Measurements from ENCODE around the gene HAO2.
A peak's percentile ranks its signal among the peaks of the same experiment; 100 is the strongest.
"Not testable (repeated sequence)": the region's sequence is repeated elsewhere in the genome, so short reads cannot be mapped to it uniquely, and the experiment has no call there.

HAO2 gene

DNA sequence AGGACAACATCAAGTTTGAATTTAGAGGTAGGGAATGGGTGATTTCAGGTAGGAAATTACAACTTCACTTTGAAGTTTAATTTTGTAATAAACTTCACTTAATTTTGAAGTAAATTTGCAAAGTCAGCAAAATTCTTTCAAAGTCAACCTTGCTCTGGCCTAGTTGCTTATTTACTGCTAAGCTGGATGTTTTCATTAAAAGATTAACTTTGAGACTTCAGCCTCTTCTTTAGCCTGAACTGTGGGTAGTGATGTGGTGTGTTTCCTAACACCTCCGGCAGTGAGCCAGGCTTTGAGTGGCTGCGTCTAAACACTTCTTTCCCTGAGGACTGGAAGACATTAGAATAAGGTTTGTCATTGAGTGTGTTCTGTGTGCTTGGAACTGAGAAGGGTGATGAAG, at the start of gene HAO2:
Gene HAO2, plus strand, starts transcription at position 232 of the 400 bp plus-strand sequence. CDS start 12,301 bp downstream, outside the sequence.
- DNase-seq (ENCODE audit: low spot score) = no peak

DNA sequence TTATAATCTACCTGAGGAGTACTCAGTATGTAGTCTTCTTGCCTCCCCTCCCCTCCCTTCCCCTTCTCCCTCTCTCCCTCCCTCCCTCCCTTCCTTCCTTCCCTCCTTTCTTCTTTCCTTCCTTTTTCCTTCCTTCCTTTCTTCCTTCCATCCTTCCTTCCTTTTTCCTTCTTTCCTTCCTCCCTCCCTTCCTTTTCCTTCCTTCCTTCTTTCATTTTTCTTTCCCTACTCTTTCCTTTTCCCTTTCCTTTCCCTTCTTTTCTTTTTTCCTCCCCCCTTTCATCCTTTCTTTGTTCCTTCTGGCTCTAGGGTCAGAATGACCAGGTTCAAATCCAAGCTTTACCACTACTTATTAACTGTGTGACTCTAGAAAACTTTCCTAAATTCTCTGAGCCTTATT, 48.5 kb upstream of the HAO2 start:
- DNase-seq (ENCODE audit: low spot score) = no peak

DNA sequence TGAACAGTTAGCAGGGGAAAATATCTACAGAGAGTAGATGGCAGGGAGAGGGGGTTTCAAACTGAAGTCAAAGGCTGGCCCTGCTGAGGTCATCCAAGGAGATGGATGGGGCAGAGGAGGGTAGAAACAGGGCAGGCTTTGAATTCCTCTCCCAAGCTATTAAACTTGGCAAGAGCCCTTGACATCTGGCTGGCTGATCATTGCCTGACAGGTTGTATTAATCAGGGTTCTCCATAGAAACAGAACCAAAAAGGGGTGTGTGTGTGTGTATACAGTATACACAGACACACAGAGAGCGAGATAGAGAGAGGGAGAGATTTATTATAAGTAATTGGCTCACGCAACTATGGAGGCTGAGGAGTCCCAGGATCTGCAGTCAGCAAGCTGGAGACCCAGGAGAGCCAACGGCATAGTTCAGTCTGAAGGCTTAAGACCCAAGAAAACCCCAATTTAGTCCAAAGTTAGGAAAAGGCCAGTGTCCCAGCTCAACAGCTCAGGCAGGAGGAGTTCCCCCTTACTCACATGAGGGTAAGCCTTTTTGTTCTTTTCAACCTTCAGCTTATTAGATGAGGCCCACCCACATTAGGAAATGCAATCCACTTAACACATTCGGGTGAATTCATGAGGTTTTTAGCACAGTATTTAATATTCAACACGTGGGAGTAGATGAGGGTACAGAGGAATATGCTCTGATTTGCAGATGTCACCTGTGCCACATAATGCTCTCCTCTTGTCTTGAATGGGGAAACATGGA, 46.7 kb upstream of the HAO2 start:
- no peak for DNase-seq (ENCODE audit: low spot score)

DNA sequence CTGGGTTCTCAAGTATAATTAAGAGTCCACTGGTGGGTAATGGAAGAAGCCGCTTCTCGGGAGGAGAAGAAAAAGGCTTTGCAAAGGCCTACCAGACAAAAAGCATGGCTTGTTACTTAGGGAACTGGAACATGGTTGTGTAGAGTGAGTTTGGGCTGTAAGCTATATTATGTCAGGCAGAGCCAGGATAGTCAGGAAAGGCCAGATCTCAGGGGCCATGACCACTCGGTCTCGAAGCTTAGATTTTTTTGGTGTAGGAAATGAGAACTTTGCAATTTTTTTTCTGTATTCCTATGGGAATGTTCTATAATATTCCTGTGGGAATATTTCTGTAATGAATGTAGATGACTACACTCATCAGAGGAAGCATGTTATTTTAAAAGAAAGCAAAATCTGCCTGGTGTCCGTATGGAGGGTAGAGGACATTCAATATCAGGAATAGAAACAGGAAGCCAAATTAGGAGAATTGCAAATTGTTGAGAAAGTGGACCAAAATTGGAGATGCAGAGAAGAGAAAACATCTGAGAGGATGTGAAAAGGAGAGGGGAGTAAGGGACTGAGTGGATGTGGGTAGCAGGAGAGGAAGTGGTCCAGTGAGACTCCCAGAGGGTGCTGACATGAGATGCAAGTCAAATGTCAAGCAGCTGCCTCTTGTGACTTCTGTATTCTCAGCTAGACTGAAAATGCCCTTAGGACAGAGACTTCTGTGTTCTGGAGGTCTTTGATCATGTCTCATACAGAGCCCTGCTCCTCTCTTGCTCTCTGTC, 45.2 kb upstream of the HAO2 start:
- no peak for DNase-seq (ENCODE audit: low spot score)

GRCh38 chr1:119324198-119324597, 44.4 kb upstream of the HAO2 start:
- no peak for DNase-seq (ENCODE audit: low spot score)

GRCh38 chr1:119326251-119326650, 42.3 kb upstream of the HAO2 start:
- DNase-seq (ENCODE audit: low spot score) = no peak

- DNase-seq (ENCODE audit: low spot score) = peak; percentile 14
Observed at GRCh38 chr1:119327094-119327449, 41.5 kb upstream of the HAO2 start.

DNA sequence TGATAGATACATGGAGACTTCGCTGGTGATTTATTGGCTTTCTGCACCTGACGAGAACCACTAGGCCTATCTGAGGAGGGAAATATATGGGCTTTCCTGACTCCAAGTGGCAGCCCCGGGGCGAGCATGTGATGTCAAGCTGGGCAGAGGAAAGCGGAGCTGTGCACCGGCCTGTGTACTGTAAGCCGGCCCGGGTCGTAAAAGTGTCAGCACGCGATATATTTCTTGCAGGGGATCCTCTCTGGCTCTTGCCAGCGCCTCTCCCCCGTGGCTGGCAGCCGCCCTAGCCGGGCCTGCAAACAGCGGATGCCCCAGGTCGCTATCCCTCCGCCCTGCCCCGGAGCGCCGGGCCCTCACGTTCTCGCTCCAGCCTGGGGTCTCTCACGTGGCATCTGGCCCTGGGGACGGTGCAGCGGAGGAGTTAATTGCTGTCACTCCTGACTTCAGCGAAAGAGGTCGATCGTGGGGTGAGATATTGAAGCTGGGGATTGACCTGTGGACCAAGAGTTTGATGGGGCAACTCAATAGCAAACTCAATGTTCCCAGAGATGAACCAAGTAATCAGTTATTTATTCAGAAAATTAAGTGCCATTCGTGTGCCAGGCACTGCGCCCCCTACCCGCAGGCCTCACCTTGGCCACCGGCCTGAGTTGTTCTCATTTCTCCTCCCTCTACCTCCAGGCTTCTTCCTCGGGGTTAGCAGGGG, 41.0 kb upstream of the HAO2 start:
- DNase-seq (ENCODE audit: low spot score) = peak; percentile 40

DNA sequence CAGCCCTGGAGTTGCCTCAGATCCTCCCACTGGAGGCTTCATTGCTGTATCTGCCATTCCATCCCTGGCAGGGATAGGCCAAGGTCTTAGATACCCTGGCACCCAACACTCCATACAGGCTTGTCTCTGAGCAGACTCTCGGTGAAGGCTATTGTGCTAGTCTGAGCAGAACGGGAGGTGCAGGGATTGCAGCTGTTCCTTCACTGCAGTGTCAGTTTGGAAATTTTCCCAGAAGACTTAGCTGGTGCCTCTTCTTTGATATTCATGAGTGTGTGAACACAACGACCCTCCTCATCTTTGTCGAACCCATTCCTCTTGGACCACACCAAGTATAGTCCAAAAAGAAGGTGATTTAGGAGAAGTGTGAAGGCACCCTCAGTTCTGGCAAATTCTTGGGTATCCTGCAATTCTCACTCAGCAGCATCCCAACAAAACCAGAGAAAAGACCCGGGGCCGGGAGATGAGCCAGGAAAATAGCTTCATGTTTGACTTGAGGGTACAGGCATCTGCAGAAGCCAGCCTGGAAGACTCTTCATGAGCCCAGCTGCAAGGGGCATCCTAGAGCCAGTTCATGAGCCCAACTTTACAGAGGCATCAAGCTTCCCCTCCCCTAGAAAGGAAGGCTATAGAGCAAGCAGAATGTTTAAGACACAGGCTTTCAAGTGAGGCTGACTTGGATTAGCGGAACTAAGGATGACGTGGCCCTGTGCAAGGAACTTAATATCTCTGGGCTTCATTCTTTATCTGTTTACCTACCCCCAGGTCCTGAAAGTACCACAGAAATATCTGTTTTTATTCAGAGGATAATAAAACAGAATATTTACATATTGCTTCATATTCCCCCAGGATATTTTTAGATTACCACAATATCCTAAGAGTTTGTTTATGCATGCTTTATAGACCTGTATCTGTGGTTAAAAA, 38.8 kb upstream of the HAO2 start:
- no peak for DNase-seq (ENCODE audit: low spot score)

DNA sequence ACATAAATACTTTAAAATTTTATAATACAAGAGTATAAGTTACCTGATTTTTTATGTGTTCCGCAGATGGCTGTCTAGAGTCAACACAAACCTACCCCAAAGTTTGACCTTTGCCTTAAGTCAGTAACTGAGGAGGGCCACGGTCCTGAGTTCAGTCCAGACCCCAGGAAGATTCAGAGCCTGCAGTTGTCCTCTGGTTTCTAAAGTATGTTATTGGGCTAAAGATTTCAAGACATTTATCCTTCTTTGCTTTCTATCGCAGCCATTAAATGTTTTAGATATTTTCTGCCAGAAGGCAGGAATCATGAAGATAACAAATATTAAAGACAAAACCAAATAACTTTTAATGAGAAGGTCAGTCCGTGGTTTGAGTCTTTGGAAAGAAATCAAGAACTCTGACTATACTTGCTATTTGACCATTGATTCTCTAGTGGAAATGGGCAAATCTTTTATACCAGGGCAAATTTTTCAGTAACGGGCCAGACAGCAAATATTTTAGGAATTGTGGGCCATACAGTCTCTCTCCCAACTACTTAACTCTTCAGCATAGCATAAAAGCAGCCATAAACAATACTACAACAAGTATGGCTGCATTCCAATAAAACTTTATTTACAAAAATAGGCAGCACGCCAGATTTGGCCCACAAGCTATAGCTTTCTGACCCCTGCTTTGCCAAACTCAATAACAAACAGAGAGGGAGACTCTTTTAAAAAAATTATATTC, 38.0 kb upstream of the HAO2 start:
- DNase-seq (ENCODE audit: low spot score) = no peak

DNA sequence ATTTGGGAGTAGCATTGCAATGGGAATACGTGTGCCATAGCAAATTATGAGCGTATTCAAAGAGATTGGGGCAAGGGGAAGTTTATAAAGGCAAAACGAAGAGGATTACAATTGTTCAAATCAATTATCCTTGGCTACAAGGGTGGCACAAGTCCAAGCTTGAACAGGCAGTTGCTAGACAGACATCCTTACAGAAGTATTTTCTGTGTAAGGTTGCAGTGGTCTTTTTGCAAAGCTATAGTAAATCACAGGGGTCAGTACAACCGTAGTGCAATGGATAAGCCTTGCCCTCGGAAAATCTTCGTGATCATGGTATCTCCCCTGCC, 37.4 kb upstream of the HAO2 start:
- DNase-seq (ENCODE audit: low spot score) = no peak

DNA sequence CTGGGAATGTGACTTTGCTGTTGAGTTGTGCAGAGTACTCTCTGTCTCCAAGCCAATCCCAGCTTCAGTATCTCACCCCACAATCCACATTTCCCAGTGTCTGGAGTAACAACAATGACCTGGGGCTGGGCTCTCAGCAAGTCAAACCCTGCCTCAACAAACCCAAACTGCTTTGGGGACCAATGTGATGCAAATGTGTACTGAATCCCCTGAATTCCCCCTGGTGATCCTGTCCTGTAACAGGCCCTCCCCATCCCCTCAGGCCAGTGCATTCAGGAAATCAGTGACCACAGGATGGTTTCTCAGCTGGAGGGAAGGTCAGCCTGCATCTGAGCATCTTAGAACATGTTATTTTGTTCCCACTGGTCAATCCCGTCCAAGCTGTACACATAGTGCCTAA, 36.7 kb upstream of the HAO2 start:
- no peak for DNase-seq (ENCODE audit: low spot score)

DNA sequence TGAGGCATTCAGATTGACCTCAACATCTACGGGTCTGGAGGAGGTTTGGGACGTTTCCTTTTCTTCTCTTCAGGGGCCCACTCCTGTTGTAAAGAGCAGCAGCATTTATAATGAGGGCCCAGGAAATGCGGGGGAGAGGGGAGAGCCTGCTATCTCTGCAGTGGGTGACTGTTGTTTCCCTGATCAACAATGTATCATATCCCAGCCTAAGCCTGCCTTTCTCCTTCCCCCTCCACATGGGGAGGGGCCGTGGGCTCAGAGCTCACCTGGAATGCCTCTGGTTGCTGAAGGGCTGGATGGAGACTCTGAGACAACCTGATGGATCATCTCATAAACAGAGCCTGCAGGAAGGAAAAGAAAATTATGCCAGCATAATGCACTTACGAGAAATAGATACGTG, 36.0 kb upstream of the HAO2 start:
- no peak for DNase-seq (ENCODE audit: low spot score)

- no peak for DNase-seq (ENCODE audit: low spot score)
Observed at GRCh38 chr1:119333163-119333896, 35.3 kb upstream of the HAO2 start.

- DNase-seq (ENCODE audit: low spot score) = not testable (repeated sequence)
Observed at GRCh38 chr1:119333897-119334250, 34.7 kb upstream of the HAO2 start.

DNA sequence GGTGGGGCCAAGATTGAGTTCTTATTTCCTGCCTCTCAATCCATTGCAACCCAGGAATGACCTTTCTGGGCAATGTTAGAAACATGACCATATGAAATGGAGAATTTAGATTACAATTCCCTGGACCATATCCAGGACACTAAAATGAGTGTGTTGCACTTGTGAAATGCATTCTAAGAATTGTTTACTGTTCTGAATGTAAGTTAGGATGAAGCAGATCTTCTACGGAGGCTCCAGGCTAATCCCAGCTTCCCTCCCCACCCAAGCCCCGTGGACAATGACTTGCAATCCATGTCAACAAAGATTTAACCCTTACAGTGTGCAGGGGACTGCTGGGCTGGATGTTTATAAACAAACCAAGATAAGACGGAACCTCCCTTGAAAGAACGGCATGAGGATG, 31.7 kb upstream of the HAO2 start:
- DNase-seq (ENCODE audit: low spot score) = no peak

- no peak for DNase-seq (ENCODE audit: low spot score)
Observed at GRCh38 chr1:119338004-119338403, 30.6 kb upstream of the HAO2 start.

DNA sequence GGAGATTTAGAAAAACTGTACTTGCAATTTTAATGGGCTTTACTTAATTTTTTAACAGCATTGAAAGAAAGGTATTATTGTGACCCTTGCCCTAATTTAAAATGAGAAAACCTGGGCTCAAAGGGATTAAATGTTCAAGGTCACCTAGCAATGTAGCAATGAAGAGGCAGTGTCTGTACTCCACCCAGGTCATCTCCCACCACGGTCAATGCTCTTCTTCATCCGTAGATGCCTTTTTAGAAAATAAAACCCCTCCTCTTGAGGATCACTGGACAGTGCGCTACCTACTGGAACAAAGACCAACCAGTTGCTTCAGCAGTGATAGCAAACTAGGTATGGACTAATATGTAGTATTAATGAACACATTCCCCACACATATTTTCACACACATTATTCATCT, 29.8 kb upstream of the HAO2 start:
- DNase-seq (ENCODE audit: low spot score) = no peak

- DNase-seq (ENCODE audit: low spot score) = no peak
Observed at GRCh38 chr1:119340861-119341261, 27.7 kb upstream of the HAO2 start.

DNA sequence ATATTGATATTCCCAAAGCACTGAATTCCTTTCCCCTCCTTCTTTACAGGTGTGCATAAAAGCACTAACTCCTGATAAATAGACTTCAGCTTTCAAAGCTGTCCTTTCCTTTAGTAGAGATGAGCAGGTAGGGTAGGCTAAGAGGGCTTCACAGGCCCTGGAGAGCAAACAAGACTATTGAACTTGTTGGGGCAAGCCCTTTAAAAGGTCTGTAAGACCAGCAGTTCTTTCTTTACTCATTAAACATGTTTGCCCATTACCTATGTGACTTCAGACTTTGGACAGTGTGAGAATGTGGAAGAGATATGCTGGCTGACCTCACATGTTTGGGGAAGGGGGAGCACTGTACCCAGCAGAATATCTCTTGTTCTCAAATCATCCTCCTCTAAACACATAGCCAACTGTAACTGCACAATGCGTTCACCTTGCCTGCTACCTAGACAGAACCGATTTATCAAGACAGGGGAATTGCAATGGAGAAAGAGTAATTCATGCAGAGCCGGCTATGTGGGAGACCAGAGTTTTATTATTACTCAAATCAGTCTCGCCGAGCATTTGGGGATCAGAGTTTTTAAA, 27.1 kb upstream of the HAO2 start:
- no peak for DNase-seq (ENCODE audit: low spot score)

All from Ammon's horn (tissue), 1 donor.